ENCODE data around the gene EFHD2.

EFHD2 gene

GRCh38 chr1:15449567-15449966 lies 39.9 kb downstream of the EFHD2 start:
- H3K27ac ChIP-seq = no peak overlapping the region
- TF ChIP-seq CTCF (conservative IDR thresholded peaks at IDR 0.05; ENCODE audit: low read depth) = no peak
- ChIA-PET POLR2A (ENCODE audit: low non-redundant PET) (no interaction called here), CTCF (interaction anchor here (0.7 kb wide), 1 partner anchor 13 kb away, joined by 3 read pairs; no protein-coding TSS in a partner anchor)
- no peak for DNase-seq (ENCODE audit: low spot score)

GRCh38 chr1:15451014-15451722 lies 41.5 kb downstream of the EFHD2 start:
- ChIA-PET POLR2A (ENCODE audit: low non-redundant PET) (no interaction called here), CTCF (no interaction called here)

GRCh38 chr1:15452216-15452615 lies 42.5 kb downstream of the EFHD2 start:
- DNase-seq (ENCODE audit: low spot score) = no peak
- TF ChIP-seq CTCF (conservative IDR thresholded peaks at IDR 0.05; ENCODE audit: low read depth) = no peak
- CTCF ChIA-PET = no interaction called here
- no peak overlapping the region for H3K27ac ChIP-seq
- POLR2A ChIA-PET (ENCODE audit: low non-redundant PET) = no interaction called here

More at GRCh38 chr1:15451014-15451722, 41.5 kb downstream of the EFHD2 start:
- no peak overlapping the region for H3K27ac ChIP-seq
- DNase-seq (ENCODE audit: low spot score) = no peak
- TF ChIP-seq CTCF (conservative IDR thresholded peaks at IDR 0.05; ENCODE audit: low read depth) = no peak

GRCh38 chr1:15452866-15453571 lies 43.3 kb downstream of the EFHD2 start:
- no peak for TF ChIP-seq CTCF (conservative IDR thresholded peaks at IDR 0.05; ENCODE audit: low read depth)
- CTCF ChIA-PET = no interaction called here
- no peak for DNase-seq (ENCODE audit: low spot score)

GRCh38 chr1:15453734-15454133 lies 44.0 kb downstream of the EFHD2 start:
- no peak overlapping the region for H3K27ac ChIP-seq
- DNase-seq (ENCODE audit: low spot score) = no peak
- TF ChIP-seq CTCF (conservative IDR thresholded peaks at IDR 0.05; ENCODE audit: low read depth) = no peak
- ChIA-PET CTCF (no interaction called here), POLR2A (ENCODE audit: low non-redundant PET) (no interaction called here)

More at GRCh38 chr1:15452866-15453571, 43.3 kb downstream of the EFHD2 start:
- H3K27ac ChIP-seq = no peak overlapping the region
- POLR2A ChIA-PET (ENCODE audit: low non-redundant PET) = no interaction called here

- TF ChIP-seq CTCF (conservative IDR thresholded peaks at IDR 0.05; ENCODE audit: low read depth) = no peak
- POLR2A ChIA-PET (ENCODE audit: low non-redundant PET) = no interaction called here
- no peak overlapping the region for H3K27ac ChIP-seq
- CTCF ChIA-PET = no interaction called here
- no peak for DNase-seq (ENCODE audit: low spot score)
Measured at GRCh38 chr1:15454256-15454655, 44.6 kb downstream of the EFHD2 start.
